GM18867 (cell line): ENCODE results near the gene CPLX1.
"Not testable (repeated sequence)": the region's sequence is repeated elsewhere in the genome, so short reads cannot be mapped to it uniquely, and the experiment has no call there.

Experiments used
- ATAC-seq: cut with Tn5 transposase; IDR thresholded peaks from one replicate; pipeline ENCODE4 v1.9.1; 2021; ENCODE audit warnings: mild to moderate bottlenecking, moderate library complexity; ENCODE audit not compliant: unreplicated experiment

CPLX1 gene

DNA sequence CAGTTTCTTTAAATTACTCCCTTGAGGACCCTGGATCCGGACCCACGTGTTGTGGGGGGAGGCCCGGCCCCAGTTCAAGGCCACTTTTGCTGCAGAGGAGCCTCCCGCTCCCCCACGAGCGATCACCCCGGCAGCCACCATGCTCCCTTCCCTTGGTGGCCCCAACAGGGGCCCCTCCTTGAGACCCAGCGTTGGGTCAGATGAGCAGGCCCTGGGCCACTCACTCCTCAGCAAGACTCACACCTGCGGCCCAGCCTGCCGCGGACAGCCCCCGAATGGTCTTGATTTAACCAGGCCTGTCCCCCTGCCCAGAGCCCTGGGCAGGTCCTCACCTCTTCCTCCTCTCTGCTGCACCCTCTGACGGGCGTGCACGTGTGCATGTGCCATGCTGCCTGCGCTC, 4.3 kb downstream of the CPLX1 start:
- ATAC-seq = no peak

DNA sequence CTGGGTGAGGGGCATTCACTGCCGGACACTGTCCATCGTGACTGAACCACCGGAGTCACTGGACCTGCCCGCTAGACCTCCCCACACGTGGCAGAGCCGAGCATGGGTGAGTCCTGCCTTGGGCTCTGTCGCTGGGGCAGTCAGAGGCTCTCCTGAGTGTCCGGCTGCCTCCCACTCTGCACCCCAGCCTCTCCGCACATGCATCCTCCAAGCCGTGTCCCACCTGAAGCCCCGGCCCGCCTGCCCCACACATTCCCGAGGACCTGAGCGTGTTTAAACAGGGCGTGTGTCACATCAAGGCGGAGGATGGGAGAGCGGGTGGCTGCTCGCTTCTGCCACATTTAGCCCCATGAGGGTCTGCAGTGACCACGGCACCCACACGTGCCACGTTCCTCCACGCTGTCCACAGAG, 4.7 kb downstream of the CPLX1 start:
- ATAC-seq = no peak

DNA sequence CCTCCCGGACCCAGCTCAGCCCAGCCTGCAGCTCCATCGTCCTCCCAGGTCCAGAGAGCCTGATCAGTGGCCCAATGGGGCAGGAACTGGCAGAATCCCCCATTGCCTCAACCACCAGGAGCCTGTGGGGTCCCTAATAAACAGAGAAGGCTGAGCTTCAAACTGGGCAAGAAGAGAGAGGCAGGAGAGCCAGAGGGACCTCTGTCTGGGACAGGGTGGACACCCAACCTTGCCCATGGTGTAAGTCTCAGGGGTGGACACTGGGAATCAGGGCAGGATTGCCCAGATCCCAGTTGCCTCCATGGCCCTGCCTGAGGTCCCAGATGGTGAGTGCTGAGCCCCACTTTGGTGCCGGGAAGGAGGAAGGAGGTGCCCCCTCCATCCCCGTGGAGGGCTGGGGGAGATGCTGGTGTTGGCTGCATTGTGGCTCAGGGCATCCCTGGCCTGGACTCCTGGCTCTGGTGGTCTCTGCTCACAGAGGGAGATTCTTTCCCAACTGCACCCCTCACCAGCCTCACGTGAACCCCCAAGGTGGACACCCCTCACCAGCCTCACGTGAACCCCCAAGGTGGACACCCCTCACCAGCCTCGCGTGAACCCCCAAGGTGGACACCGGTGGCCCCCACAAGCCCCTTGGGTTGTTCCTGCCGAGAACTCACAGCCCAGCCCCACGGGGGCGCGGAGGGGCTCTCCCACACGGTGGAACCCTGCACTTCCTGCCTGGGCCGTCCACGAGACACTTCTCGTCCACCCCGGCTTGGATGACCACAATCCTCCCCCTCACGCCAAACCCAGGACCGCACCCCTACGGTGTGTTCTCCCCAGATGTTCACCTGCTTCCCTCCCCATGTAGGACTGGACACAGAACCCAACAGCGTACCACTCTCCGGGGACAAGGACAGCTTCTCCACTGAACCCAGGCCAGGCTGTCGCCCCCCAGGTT, 5.4 kb downstream of the CPLX1 start:
- no peak for ATAC-seq

DNA sequence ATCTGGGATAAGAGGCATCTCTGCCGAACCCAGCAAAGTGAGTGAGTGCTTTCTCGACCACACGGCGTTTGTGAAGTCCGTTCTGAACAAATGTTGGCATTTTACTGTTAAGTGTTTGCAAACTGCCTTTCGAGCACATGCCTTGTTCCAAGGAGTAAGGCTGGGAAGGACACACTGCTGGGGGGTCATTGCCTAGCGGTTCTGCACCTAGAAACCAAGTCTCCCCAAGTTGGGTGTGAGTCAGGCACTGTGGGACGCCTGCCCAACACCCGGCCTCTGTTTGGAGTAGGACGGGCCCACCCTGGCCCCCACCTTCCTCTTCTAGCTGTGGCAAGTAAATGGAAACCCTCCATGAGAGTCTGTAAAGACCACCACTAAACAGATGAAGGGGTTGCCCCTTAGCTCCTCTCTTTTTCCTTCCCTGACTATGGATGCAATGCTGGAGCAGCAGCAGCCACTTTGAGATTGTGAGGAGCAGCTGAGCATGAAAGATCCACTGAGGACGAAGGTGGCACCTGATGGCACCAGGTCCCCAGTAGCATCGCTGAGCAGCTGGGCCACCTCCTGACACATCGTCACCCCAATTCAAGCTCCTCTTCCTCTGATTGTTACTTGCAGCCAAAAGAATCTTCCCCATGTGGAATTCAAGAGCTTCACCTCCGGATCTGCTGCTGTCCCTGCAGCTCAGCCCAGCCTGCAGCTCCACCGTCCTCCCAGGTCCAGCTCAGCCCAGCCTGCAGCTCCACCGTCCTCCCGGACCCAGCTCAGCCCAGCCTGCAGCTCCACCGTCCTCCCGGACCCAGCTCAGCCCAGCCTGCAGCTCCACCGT, 6.3 kb downstream of the CPLX1 start:
- no peak for ATAC-seq

DNA sequence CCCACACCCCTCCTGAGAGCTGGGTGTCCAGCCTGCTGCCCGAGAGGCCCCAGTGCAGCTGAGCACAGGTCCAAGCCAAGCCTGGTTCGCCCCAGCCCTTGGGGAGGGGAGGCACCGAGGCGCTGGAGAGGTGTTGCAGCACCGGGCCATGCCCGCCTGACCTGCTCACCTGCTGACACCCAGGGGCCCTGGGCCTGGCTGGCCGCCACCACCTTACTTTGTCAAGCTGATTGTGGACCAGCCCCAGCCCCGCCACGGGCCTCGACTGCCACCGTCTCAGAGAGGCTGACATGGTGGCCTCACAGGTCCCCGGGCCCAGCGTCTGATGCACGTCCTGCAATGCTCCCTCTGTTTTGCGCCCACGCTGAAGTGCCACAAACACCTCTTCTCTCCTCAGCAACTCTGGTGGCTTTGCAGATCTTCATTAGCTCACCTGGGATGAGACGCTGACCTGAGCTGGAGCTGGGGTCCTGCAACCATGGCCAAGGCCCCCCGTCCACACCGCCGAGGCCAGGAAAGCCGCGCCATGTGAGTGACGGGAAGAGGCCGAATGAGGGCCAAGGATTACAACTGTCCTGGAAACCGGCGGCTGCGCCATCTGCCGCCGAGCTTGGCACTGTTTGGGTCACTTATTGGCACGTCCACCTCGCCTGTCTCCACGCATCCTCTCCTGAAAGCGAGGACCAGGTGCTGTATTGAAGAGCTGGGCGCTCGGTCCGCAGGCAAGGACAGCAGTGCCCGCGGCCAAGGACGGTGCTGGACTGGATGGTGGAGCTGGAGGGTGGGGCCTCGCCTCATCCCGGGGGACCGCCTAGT, 7.6 kb downstream of the CPLX1 start:
- no peak for ATAC-seq

DNA sequence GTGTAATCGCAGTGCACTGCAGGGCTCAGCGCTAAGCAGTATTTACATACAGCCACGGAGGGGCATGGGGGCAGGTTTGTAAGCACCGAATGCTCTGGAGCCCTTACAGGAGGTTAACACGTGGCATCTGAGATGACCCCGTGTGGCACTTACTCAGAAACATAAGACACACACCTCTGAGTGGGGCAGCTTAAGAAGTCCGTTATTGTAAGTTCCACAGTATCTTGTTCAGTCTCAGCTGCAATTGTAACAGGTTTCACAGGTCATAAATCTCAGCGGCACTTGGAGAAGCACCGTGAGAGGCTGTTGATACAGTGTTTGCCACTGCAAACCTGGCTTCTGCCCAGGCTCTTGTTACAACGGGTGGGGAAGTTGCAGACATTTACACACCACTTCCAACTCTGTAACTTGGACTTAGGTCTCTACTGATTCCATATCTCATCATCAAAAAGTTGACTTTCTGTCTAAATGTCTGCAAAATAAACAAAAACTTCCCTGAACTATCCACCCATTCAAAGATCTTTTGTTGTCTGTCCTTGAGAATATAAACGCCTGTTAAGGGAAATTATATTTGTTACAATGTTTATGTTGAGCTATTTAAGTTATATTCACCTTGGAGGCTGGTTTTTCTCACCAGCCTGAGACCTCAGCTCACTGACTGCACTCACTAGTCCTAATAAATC, 10.3 kb downstream of the CPLX1 start:
- no peak for ATAC-seq

DNA sequence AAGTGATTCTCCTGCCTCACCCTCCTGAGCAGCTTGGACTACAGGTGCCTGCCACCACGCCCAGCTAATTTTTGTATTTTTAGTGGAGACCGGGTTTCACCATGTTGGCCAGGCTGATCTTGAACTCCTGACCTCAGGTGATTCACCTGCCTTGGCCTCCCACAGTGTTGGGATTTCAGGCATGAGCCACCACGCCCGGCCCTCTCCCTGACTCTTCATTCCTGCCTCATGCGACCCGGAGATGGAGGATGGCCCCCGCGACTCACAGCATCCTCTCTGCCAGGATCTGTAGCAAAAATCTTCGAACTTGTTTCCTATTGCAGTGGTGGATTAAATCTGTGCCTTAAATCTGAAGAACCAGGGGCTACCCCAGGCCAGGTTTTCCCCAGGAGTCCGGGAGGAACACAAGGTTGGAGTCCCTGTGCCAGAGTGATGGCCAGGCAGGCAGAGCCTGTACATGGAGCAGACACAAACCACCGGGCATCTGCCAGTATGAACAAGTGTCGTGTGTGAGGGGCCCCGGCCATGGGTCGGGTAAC, 11.5 kb downstream of the CPLX1 start:
- ATAC-seq = no peak

DNA sequence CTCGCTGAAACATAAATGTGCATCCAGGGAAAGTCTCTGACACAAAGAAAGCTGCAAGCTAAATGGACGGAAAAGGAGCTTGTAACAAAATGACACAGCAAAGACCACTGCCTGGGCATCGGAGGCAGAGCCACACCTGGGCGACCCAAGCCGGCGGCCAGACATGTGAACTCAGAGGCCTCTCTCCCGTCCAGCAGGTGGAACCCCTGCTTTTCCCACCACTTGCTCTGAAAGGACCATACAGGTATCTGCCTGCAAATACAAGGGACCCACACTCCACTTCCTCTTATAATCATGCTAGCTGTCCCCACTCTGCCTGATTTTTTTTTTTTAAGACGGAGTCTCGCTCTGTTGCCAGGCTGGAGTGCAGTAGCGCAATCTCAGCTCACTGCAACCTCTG, 12.0 kb downstream of the CPLX1 start:
- ATAC-seq = no peak

DNA sequence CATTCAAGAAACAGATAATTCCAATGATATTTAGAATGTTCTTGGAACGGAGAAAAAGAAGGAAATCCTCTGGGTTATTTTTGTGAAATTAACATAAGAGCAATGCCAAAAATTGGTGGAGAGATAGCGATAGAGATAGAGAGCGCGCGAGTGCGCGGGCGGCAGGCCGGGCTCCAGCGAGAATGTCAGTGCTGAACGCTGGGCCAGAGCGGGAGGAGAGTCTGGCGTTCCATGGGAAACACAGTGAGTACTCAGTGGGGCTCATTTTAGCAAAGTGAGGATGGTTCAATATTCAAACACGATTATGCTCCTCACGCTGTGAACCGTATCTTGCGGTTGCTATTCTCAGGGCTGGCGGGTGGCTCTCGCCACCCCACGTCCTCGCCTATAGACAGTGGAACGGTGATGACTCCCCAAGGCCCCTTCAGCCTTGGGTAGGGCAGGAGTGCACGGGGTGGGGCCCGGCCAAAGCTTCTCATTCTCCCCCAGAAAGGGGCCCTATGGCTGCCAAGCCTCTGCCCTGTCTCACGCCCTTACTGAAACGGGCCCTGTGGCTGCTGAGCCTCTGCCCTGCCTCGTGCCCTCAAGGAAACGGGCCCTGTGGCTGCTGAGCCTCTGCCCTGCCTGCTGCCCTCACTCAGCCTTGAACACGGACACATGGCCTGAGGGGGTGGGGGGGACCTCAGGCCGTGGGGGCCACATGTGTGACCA, 16.9 kb downstream of the CPLX1 start:
- no peak for ATAC-seq

DNA sequence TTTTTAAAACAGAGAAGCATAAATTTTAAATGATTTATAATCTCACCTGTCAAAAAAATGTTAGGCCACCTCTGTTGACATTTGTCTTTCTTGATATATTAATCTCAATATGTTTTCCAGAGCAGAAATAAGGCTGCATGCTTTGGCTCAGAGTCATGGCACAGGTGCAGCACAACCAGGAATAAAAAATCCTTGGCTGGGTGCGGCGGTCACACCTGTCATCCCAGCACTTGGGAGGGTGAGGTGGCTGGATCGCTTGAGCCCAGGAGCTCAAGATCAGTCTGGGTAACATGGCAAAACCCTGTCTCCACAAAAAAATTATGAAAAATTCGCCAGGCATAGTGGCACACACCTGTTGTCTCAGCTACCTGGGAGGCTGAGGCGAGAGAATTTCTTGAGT, 18.1 kb downstream of the CPLX1 start:
- no peak for ATAC-seq

DNA sequence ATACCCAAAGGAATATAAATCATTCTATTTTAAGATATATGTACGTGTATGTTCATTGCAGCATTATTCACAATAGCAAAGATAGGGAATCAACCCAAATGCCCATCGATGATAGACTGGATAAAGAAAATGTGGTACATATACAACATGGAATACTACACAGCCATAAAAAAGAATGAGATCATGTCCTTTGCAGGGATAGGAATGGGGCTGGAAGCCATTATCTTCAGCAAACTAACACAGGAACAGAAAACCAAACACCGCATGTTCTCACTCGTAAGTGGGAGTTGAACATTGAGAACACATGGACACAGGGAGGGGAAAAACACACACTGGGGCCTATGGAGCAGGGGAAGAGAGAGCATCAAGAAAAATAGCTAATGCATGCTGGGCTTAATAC, 18.9 kb downstream of the CPLX1 start:
- ATAC-seq = not testable (repeated sequence)

DNA sequence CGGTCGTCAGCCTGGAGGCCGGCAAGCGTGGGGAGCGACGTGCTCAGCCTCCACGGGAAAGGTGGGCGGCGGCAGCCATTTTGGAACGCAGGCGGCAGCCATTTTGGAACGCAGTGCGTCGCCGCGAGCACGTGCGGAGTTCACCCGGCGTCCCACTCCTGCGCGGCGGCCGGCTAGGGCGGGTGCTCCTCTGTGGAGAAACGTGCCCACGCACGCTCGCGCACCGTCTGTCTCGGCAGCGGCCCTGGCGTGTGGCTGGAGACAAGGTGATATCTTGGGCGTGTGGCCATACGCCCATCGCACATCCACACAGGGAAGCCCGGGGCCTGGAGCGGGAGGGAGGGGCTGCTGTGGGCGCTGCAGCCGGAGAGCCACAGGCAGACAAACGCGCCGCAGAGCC, 21.1 kb downstream of the CPLX1 start:
- no peak for ATAC-seq

DNA sequence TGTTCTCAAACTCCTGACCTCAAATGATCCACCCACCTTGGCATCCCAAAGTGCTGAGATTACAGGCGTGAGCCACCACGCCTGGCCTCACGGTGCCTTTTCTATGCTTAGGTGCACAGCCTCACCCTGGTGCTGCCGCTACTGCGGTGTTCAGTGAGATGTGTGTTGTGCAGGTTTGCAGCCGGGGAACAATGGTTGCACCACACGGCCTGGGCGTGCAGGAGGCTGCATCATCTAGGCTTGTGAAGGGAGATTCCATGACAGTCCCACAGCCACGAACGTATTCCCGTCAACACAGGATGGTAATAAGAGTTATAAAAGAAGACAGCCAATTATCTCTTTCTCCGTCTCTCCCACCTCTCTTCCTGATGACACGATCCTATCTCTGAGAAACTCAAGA, 22.0 kb downstream of the CPLX1 start:
- ATAC-seq = no peak

DNA sequence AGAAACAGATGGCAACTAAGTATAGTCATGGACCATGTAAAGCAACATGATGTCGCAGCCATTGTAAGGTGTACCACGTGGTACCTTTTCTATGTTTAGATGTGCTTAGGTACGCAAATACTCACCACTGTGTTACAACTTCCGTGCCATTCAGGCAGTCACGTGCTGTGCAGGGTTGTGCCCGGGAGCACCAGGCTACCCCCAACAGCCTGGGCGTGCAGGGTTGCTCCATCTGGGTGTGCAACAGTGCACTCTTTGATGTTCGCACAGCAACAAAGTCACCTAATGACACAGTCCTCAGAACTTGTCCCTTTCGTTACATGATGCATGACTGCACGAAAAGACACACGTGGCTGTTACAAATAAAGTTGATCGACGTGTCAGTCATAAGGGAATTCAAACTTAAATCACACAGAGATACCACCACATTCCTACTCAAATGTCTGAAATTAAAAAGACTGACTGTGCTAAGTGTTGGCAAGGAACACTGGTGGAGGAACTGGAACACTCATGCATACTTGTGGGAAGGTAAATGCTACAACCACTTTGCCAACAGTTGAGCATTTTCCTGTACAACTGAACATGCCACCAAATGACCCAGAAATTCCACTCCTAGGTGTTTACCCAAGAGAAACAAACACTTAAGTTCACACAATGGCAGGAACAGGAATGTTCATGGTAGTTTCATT, 24.3 kb downstream of the CPLX1 start:
- ATAC-seq = no peak

DNA sequence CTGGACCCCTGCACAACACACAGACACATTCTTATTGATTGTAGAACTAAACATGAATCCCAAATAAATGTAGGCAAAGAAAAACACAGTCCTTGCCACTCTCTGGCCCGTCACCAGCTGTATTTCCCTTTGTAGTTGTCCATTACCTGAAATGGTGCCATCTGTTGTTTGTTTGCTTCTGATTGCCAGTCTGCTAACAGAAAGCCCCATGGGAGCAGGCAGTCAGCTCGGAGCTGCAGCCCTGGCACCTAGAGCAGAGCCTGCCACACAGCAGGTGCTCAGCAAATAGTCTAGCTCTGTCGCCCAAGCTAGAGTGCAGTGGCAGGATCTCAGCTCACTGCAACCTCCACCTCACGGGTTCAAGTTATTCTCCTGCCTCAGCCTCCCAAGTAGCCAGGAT, 28.9 kb downstream of the CPLX1 start:
- no peak for ATAC-seq

DNA sequence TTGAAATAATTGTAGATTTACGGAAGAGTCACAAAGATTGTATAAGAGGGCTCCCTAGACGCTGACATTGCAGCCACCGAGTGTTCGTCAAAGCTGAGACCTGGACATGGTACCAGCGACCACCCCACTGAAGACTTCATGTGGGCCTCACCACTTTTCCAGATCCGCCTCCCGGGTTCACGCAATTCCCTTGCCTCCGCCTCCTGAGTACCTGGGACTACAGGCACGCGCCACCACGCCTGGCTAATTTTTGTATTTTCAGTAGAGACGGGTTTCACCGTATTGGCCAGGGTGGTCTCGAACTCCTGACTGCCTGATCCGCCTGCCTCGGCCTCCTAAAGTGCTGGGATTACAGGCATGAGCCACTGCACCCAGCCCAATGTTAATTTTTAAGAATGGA, 29.7 kb downstream of the CPLX1 start:
- no peak for ATAC-seq

DNA sequence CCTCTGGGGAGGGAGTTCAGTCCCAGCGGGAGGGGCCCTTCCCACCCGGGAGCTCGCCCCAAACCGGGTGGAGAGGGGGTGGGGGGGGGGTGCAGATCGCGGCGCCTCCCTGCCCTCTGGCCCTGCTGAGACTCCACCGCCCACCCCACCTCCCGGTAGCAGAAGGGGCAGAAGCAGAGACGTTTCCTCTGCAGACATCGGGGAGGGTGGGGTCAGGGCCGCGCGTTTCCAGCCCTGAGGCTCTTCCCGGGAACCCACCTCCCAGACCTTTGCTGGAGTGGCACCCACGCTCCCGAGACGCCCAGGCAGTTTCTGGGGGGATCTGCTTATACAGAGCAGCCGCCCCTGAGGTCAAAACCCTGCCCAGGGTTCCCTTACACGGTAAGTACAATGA, 30.2 kb downstream of the CPLX1 start:
- no peak for ATAC-seq

DNA sequence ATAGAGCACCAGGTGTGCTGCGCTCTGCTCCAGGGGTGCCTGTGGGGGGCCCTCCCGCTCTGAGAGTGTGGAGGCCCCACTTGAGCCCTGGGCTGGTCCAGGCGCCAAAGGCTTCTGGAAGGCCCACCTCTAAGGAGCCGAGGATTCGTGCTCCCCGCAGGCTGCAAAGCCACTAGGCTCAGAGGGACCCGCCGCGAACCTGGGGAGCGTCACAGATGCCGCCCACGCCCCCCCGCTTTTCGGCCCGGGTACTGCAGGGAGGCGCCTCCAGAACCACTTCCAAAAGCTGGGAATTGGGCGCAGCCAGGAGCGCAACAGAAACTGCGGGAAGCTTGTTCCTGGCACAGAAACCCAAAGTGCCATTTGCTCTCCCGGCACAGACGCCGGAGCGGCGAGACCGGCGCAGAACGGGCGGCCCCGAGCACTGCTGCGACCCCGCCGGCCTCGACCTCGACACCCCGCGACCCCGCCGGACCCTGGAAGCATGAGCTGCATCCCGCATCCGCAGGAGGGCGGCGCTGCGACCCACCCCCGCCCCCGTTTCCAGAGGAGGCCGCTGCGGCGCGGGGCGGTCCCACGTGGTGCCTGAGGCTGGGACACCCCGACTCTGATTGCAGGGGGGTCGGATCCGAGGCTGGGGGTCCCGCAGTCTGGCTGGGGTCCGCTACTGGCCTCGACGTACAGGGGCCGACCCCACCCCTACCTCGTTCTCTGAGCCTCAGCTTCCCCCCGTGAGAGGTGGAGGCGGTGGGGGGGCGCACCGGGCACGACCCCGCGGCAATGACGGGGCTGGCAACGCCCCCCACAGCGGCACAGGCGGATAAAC, 30.8 kb downstream of the CPLX1 start:
- ATAC-seq = no peak
